ENCODE results near the gene PELI3. TPM values are rescaled to one million over a fixed set of nuclear protein-coding genes. Genes with fewer than 3 reads are reported as not detected.
"Not testable (repeated sequence)": the region's sequence is repeated elsewhere in the genome, so short reads cannot be mapped to it uniquely, and the experiment has no call there.

The PELI3 gene
- total and polyA plus RNA-seq, 2 donors: 7.6 to 22.5 TPM

GRCh38 chr11:66432597-66432996 is 34.1 kb upstream of the PELI3 start:
- no peaks in the 10 kb centered on the region for H3K4me1 ChIP-seq (ENCODE audit: insufficient read depth)
- H3K4me3 ChIP-seq (ENCODE audit: low read depth, low read length): no peak overlapping the region
- DNase-seq (ENCODE audit: extremely low spot score): no peak
- peaks cover 3% of the 10 kb centered on the region for H3K36me3 ChIP-seq (ENCODE audit: insufficient read depth)
- WGBS: 91% methylated on average over 7 of the region's 7 CpGs
- H3K27ac ChIP-seq (ENCODE audit: low read depth): no peak overlapping the region

- no peak for DNase-seq (ENCODE audit: extremely low spot score)
- Histone ChIP-seq H3K4me1 (ENCODE audit: insufficient read depth) (no peaks in the 10 kb centered on the region), H3K27ac (ENCODE audit: low read depth) (no peak overlapping the region), H3K4me3 (ENCODE audit: low read depth, low read length) (peak overlapping the region; percentile 67), H3K36me3 (ENCODE audit: insufficient read depth) (peaks cover 3% of the 10 kb centered on the region)
- WGBS: 5% methylated on average over 12 of the region's 12 CpGs
Measured at GRCh38 chr11:66437979-66438503, 28.7 kb upstream of the PELI3 start.

GRCh38 chr11:66438504-66439466 is 27.9 kb upstream of the PELI3 start, which contains the start of gene MRPL11:
Gene MRPL11, minus strand, starts transcription at chr11:66438848. Its CDS starts 94 bp downstream, at chr11:66438754.
- Histone ChIP-seq H3K4me3 (ENCODE audit: low read depth, low read length) (peak within 1 kb of the TSS; percentile 67), H3K36me3 (ENCODE audit: insufficient read depth) (peaks cover 3% of the 10 kb centered on the region), H3K27ac (ENCODE audit: low read depth) (peak within 1 kb of the TSS; percentile 55), H3K4me1 (ENCODE audit: insufficient read depth) (no peaks in the 10 kb centered on the region)
- WGBS: 9% methylated on average over 45 of the region's 45 CpGs
- peak; percentile 89 for DNase-seq (ENCODE audit: extremely low spot score)

- H3K4me3 ChIP-seq (ENCODE audit: low read depth, low read length); H3K27ac ChIP-seq (ENCODE audit: low read depth); DNase-seq (ENCODE audit: extremely low spot score); H3K36me3 ChIP-seq (ENCODE audit: insufficient read depth); H3K4me1 ChIP-seq (ENCODE audit: insufficient read depth): not testable (repeated sequence)
- WGBS: 91% methylated on average over 29 of the region's 29 CpGs
Measured at GRCh38 chr11:66440101-66440939, 26.4 kb upstream of the PELI3 start.

GRCh38 chr11:66440940-66441282 is 25.8 kb upstream of the PELI3 start:
- not testable (repeated sequence) for H3K27ac ChIP-seq (ENCODE audit: low read depth); H3K4me3 ChIP-seq (ENCODE audit: low read depth, low read length); H3K4me1 ChIP-seq (ENCODE audit: insufficient read depth); DNase-seq (ENCODE audit: extremely low spot score); H3K36me3 ChIP-seq (ENCODE audit: insufficient read depth)
- WGBS: 91% methylated on average over 27 of the region's 27 CpGs

- Histone ChIP-seq H3K27ac (ENCODE audit: low read depth) (no peak overlapping the region), H3K4me3 (ENCODE audit: low read depth, low read length) (no peak overlapping the region), H3K36me3 (ENCODE audit: insufficient read depth) (no peaks in the 10 kb centered on the region), H3K4me1 (ENCODE audit: insufficient read depth) (no peaks in the 10 kb centered on the region)
- no peak for DNase-seq (ENCODE audit: extremely low spot score)
- WGBS: 84% methylated on average over 4 of the region's 4 CpGs
Measured at GRCh38 chr11:66443602-66444001, 23.1 kb upstream of the PELI3 start.

GRCh38 chr11:66447012-66447411 is 19.7 kb upstream of the PELI3 start:
- no peak for DNase-seq (ENCODE audit: extremely low spot score)

GRCh38 chr11:66448523-66448922 is 18.2 kb upstream of the PELI3 start:
- H3K36me3 ChIP-seq (ENCODE audit: insufficient read depth): no peaks in the 10 kb centered on the region
- no peak overlapping the region for H3K4me3 ChIP-seq (ENCODE audit: low read depth, low read length)
- no peak overlapping the region for H3K27ac ChIP-seq (ENCODE audit: low read depth)
- WGBS: 75% methylated on average over 4 of the region's 4 CpGs
- H3K4me1 ChIP-seq (ENCODE audit: insufficient read depth): no peaks in the 10 kb centered on the region
- no peak for DNase-seq (ENCODE audit: extremely low spot score)

More at GRCh38 chr11:66447012-66447411, 19.7 kb upstream of the PELI3 start:
- Histone ChIP-seq H3K4me3 (ENCODE audit: low read depth, low read length) (no peak overlapping the region), H3K4me1 (ENCODE audit: insufficient read depth) (no peaks in the 10 kb centered on the region), H3K36me3 (ENCODE audit: insufficient read depth) (no peaks in the 10 kb centered on the region), H3K27ac (ENCODE audit: low read depth) (no peak overlapping the region)

- Histone ChIP-seq H3K4me3 (ENCODE audit: low read depth, low read length) (no peak overlapping the region), H3K36me3 (ENCODE audit: insufficient read depth) (no peaks in the 10 kb centered on the region), H3K27ac (ENCODE audit: low read depth) (no peak overlapping the region), H3K4me1 (ENCODE audit: insufficient read depth) (no peaks in the 10 kb centered on the region)
- WGBS: 65% methylated on average over 4 of the region's 4 CpGs
- no peak for DNase-seq (ENCODE audit: extremely low spot score)
Measured at GRCh38 chr11:66450560-66450959, 16.1 kb upstream of the PELI3 start.

GRCh38 chr11:66451663-66452062 is 15.0 kb upstream of the PELI3 start:
- no peak for DNase-seq (ENCODE audit: extremely low spot score)
- no peaks in the 10 kb centered on the region for H3K36me3 ChIP-seq (ENCODE audit: insufficient read depth)
- 87% methylated on average over 4 of the region's 4 CpGs for WGBS
- no peak overlapping the region for H3K4me3 ChIP-seq (ENCODE audit: low read depth, low read length)
- H3K27ac ChIP-seq (ENCODE audit: low read depth): no peak overlapping the region
- no peaks in the 10 kb centered on the region for H3K4me1 ChIP-seq (ENCODE audit: insufficient read depth)

GRCh38 chr11:66454247-66454646 is 12.5 kb upstream of the PELI3 start:
- Histone ChIP-seq H3K27ac (ENCODE audit: low read depth) (no peak overlapping the region), H3K4me1 (ENCODE audit: insufficient read depth) (no peaks in the 10 kb centered on the region), H3K36me3 (ENCODE audit: insufficient read depth) (no peaks in the 10 kb centered on the region), H3K4me3 (ENCODE audit: low read depth, low read length) (no peak overlapping the region)
- WGBS: 39% methylated on average over 6 of the region's 6 CpGs
- no peak for DNase-seq (ENCODE audit: extremely low spot score)

- no peaks in the 10 kb centered on the region for H3K36me3 ChIP-seq (ENCODE audit: insufficient read depth)
- no peaks in the 10 kb centered on the region for H3K4me1 ChIP-seq (ENCODE audit: insufficient read depth)
- no peak overlapping the region for H3K4me3 ChIP-seq (ENCODE audit: low read depth, low read length)
- no peak overlapping the region for H3K27ac ChIP-seq (ENCODE audit: low read depth)
- no peak for DNase-seq (ENCODE audit: extremely low spot score)
- WGBS: 45% methylated on average over 3 of the region's 3 CpGs
Measured at GRCh38 chr11:66454828-66455227, 11.9 kb upstream of the PELI3 start.

GRCh38 chr11:66457826-66458225 is 8.9 kb upstream of the PELI3 start:
- no peak overlapping the region for H3K4me3 ChIP-seq (ENCODE audit: low read depth, low read length)
- H3K36me3 ChIP-seq (ENCODE audit: insufficient read depth): no peaks in the 10 kb centered on the region
- 88% methylated on average over 6 of the region's 6 CpGs for WGBS
- no peaks in the 10 kb centered on the region for H3K4me1 ChIP-seq (ENCODE audit: insufficient read depth)
- no peak for DNase-seq (ENCODE audit: extremely low spot score)
- no peak overlapping the region for H3K27ac ChIP-seq (ENCODE audit: low read depth)
